AG04450 (cell line): Measurements from ENCODE around the gene PCDHGA12. TPM values are rescaled to one million over a fixed set of nuclear protein-coding genes. Genes with fewer than 3 reads are reported as not detected.
"Not testable (repeated sequence)": the region's sequence is repeated elsewhere in the genome, so short reads cannot be mapped to it uniquely, and the experiment has no call there.

Experiments
- CTCF ChIA-PET: fragments of 300-600, 350-600 bp; formaldehyde crosslinking; extraction: SDS; loops from one replicate; lab custom pipeline; 2022; ENCODE audit warnings: antibody characterized with exemption, inconsistent platforms; lab: Charles Lee
- POLR2A ChIA-PET: fragments of 350-600 bp; formaldehyde crosslinking; extraction: SDS; loops from one replicate; lab custom pipeline; 2021; ENCODE audit warnings: antibody characterized with exemption, inconsistent platforms; lab: Yijun Ruan, JAX
- DNase-seq: peaks from one replicate; pipeline ENCODE4 v3.0.0-alpha.2; 2011; ENCODE audit warnings: low read depth, low spot score
- H3K27ac ChIP-seq: one replicate; pipeline ENCODE4 v1.5.1; 2012; ENCODE audit warnings: low read depth, low read length, control low read depth
- H3K27me3 ChIP-seq: one replicate; pipeline ENCODE4 v1.6.0; 2012; ENCODE audit warnings: low read length; ENCODE audit not compliant: control insufficient read depth, insufficient read depth
- H3K4me3 ChIP-seq: 2 replicates; pipeline ENCODE4 v1.5.1; 2011; ENCODE audit warnings: mild to moderate bottlenecking, low read depth, low read length, control low read depth
- H3K9me3 ChIP-seq: 2 replicates; pipeline ENCODE4 v1.5.1; 2012; ENCODE audit warnings: low read length; ENCODE audit not compliant: control insufficient read depth, insufficient read depth
- polyA plus RNA-seq: library from polyadenylated mRNA; depleted of rRNA; stranded (reverse); fragments of >200 nt; gene quantifications from 2 replicates; pipeline ENCODE4 v1.2.3, GENCODE V29; 2011
- TF ChIP-seq, protein P1 (sequence below): IDR thresholded peaks from 2 replicates; pipeline ENCODE4 v1.5.1; 2011; ENCODE audit warnings: low read depth, low read length, control low read depth, inconsistent platforms

The PCDHGA12 gene
- polyA plus RNA-seq, 1 experiment, result 3.4 TPM

DNA sequence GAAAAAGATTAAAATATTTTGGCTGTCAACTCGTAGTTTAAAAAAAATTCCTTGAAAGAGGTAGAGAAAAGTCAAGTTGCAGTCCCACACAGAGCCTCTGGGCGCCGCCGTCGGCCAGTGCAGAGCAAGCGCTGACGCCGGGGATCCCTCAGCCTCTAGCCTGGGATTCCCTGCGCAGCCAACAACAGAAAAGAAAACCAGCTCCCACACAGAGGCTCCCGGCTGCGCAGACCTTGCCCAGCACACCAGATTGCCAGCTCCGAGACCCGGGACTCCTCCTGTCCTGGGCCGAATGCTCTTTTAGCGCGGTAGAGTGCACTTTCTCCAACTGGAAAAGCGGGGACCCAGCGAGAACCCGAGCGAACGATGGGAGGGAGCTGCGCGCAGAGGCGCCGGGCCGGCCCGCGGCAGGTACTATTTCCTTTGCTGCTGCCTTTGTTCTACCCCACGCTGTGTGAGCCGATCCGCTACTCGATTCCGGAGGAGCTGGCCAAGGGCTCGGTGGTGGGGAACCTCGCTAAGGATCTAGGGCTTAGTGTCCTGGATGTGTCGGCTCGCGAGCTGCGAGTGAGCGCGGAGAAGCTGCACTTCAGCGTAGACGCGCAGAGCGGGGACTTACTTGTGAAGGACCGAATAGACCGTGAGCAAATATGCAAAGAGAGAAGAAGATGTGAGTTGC is 12.7 kb upstream of the PCDHGA12 start, which contains the start of gene PCDHGB7:
PCDHGB7 (plus strand) TSS at position 184 of the 679 bp plus-strand sequence; CDS start at position 367, 183 bp downstream.
- H3K4me3 ChIP-seq, result peak within 1 kb of the TSS; percentile 57
- DNase-seq, result peak; percentile 55
- TF ChIP-seq, protein P1, sequence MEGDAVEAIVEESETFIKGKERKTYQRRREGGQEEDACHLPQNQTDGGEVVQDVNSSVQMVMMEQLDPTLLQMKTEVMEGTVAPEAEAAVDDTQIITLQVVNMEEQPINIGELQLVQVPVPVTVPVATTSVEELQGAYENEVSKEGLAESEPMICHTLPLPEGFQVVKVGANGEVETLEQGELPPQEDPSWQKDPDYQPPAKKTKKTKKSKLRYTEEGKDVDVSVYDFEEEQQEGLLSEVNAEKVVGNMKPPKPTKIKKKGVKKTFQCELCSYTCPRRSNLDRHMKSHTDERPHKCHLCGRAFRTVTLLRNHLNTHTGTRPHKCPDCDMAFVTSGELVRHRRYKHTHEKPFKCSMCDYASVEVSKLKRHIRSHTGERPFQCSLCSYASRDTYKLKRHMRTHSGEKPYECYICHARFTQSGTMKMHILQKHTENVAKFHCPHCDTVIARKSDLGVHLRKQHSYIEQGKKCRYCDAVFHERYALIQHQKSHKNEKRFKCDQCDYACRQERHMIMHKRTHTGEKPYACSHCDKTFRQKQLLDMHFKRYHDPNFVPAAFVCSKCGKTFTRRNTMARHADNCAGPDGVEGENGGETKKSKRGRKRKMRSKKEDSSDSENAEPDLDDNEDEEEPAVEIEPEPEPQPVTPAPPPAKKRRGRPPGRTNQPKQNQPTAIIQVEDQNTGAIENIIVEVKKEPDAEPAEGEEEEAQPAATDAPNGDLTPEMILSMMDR, result peak; percentile 78
- ChIA-PET POLR2A (interaction anchor here (0.6 kb wide), 1 partner anchor 140 kb away, joined by 3 read pairs; no protein-coding TSS in a partner anchor), CTCF (interaction anchor here (0.5 to 7.6 kb wide), 21 partner anchors 10 to 149 kb away, joined by 3 to 107 read pairs (median 4); partner anchors contain the start of genes PCDHGA1, PCDHGA4, PCDHGA9 and PCDHGB5)
- H3K9me3 ChIP-seq, result peaks cover 73% of the 10 kb centered on the region
- H3K27me3 ChIP-seq, result not testable (repeated sequence)
- H3K27ac ChIP-seq, result peak within 1 kb of the TSS; percentile 65

DNA sequence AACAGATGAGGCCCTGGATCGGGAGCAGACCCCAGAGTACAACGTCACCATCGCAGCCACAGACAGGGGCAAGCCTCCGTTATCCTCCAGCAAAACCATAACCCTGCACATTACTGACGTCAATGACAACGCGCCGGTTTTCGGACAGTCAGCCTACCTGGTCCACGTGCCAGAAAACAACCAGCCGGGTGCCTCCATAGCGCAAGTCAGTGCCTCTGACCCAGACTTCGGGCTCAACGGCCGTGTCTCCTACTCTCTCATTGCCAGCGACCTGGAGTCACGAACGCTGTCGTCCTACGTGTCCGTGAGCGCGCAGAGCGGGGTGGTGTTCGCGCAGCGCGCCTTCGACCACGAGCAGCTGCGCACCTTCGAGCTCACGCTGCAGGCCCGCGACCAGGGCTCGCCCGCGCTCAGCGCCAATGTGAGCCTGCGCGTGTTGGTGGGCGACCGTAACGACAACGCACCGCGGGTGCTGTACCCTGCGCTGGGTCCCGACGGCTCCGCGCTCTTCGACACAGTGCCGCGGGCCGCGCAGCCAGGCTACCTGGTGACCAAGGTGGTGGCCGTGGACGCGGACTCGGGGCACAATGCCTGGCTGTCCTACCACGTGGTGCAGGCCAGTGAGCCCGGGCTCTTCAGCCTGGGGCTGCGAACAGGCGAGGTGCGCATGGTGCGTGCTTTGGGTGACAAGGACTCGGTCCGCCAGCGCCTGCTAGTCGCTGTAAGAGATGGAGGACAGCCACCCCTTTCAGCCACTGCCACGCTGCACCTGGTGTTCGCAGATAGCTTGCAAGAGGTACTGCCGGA is 11.0 kb upstream of the PCDHGA12 start:
- Histone ChIP-seq H3K9me3 (peaks cover 69% of the 10 kb centered on the region), H3K4me3 (no peak overlapping the region), H3K27me3 (no peaks in the 10 kb centered on the region), H3K27ac (no peak overlapping the region)
- TF ChIP-seq, protein P1, result no peak
- POLR2A ChIA-PET, result interaction anchor here (0.6 kb wide), 1 partner anchor 99 kb away, joined by 4 read pairs; no protein-coding TSS in a partner anchor
- CTCF ChIA-PET, result interaction anchor here (0.6 to 7.6 kb wide), 3 partner anchors 19 to 144 kb away, joined by 3 to 107 read pairs (median 106); no protein-coding TSS in a partner anchor
- no peak for DNase-seq

DNA sequence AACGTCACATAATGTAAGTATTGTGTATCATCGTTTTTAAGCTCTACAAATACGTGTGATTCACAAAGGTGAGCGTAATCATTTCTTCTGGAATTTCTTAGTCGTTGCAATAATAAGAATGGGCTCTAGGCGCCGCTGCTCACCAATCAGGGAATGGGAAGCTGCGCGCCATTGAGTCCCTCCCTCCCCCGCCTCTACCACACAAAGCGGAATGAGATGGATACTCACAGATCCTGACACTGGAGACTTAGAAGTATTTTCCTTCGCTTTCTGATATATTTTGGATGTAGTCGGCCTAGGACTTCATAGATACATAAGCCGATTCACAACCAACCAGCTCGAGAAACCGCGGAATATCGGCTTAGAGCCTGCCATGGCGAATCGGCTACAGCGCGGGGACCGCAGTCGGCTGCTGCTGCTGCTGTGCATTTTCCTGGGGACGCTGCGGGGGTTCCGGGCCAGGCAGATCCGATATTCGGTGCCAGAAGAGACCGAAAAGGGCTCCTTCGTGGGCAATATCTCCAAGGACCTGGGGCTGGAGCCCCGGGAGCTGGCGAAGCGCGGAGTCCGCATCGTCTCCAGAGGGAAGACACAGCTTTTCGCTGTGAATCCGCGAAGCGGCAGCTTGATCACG is 9.3 kb upstream of the PCDHGA12 start, which contains the start of gene PCDHGA11:
PCDHGA11 (plus strand) TSS at position 197 of the 634 bp plus-strand sequence; CDS start at position 374, 177 bp downstream.
- Histone ChIP-seq H3K27ac (peak within 1 kb of the TSS; percentile 39), H3K27me3 (no peaks in the 10 kb centered on the region), H3K9me3 (peaks cover 60% of the 10 kb centered on the region), H3K4me3 (peak within 1 kb of the TSS; percentile 50)
- ChIA-PET CTCF (interaction anchor here (0.7 to 7.6 kb wide), 13 partner anchors 9 to 146 kb away, joined by 3 to 106 read pairs (median 5); partner anchors contain the start of genes PCDHGA10, PCDHGA12, PCDHGB3 and PCDHGC3), POLR2A (interaction anchor here (1.0 kb wide), 1 partner anchor 54 kb away, joined by 4 read pairs; no protein-coding TSS in a partner anchor)
- DNase-seq, result no peak
- TF ChIP-seq, protein P1, result peak; percentile 54

DNA sequence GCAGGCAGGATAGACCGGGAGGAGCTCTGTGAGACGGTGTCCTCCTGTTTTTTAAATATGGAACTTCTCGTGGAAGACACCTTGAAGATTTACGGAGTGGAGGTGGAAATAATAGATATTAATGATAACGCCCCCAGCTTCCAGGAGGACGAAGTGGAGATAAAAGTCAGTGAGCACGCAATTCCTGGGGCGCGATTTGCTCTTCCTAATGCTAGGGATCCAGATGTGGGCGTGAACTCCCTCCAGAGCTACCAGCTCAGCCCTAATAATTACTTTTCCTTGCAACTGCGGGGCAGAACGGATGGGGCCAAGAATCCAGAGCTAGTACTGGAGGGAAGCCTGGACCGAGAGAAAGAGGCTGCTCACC is 8.8 kb upstream of the PCDHGA12 start:
- Histone ChIP-seq H3K27ac (no peak overlapping the region), H3K27me3 (no peaks in the 10 kb centered on the region), H3K9me3 (peaks cover 65% of the 10 kb centered on the region), H3K4me3 (peak overlapping the region; percentile 50)
- TF ChIP-seq, protein P1, result no peak
- ChIA-PET CTCF (interaction anchor here (0.7 to 7.6 kb wide), 12 partner anchors 9 to 146 kb away, joined by 3 to 106 read pairs (median 5); partner anchors contain the start of genes PCDHGA10, PCDHGA12, PCDHGB3 and PCDHGC3), POLR2A (interaction anchor here (1.0 kb wide), 1 partner anchor 54 kb away, joined by 4 read pairs; no protein-coding TSS in a partner anchor)
- DNase-seq, result no peak
